IPS-15b (cell line): ENCODE data around the gene MOK.

Experiments
- H3K27me3 ChIP-seq: one replicate; pipeline ENCODE4 v1.6.1; 2013; ENCODE audit warnings: low read length; ENCODE audit not compliant: control insufficient read depth, insufficient read depth
- H3K36me3 ChIP-seq: one replicate; pipeline ENCODE4 v1.6.1; 2013; ENCODE audit warnings: low read length; ENCODE audit not compliant: control insufficient read depth, insufficient read depth
- H3K4me1 ChIP-seq: one replicate; pipeline ENCODE4 v1.6.1; 2013; ENCODE audit warnings: mild to moderate bottlenecking, low read length; ENCODE audit not compliant: control insufficient read depth, insufficient read depth
- H3K4me3 ChIP-seq: one replicate; pipeline ENCODE4 v1.5.1; 2013; ENCODE audit warnings: low read depth, low read length
- H3K9ac ChIP-seq: one replicate; pipeline ENCODE4 v1.6.1; 2013; ENCODE audit warnings: low read depth, mild to moderate bottlenecking, low read length
- H3K9me3 ChIP-seq: one replicate; pipeline ENCODE4 v1.6.1; 2013; ENCODE audit warnings: mild to moderate bottlenecking, low read length; ENCODE audit not compliant: control insufficient read depth, insufficient read depth

The MOK gene

DNA sequence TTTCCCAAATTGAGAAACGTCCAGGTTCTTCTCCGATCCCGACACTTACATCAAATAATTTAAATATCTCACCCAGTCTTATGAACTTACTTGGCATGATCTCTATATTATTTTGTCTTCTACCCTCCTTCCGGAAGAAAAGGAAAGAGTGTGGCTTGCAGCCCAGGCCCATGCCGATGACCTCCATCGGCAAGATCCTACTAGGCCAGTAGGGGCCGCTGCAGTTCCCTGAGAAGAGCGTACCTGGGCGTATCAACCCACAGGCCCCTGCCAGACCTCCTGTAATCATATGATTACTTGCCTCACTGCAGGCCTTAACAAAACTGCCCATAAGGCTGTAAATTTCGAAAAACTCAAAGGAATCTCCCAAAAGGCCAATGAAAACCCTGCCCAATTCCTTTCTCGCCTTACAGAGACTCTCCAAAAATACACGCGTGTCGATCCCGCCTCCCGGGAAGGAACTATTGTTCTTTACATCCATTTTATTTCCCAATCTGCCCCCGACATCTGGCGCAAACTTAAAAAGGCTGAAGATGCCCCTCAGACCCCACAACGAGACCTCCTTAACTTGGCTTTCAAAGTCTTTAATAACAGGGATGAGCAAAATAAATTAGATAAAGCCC, 69.6 kb downstream of the MOK start:
- Histone ChIP-seq H3K9me3 (no peaks in the 10 kb centered on the region), H3K27me3 (no peaks in the 10 kb centered on the region), H3K36me3 (no peaks in the 10 kb centered on the region), H3K4me3 (no peak overlapping the region), H3K9ac (no peak overlapping the region), H3K4me1 (peaks cover 7% of the 10 kb centered on the region)

DNA sequence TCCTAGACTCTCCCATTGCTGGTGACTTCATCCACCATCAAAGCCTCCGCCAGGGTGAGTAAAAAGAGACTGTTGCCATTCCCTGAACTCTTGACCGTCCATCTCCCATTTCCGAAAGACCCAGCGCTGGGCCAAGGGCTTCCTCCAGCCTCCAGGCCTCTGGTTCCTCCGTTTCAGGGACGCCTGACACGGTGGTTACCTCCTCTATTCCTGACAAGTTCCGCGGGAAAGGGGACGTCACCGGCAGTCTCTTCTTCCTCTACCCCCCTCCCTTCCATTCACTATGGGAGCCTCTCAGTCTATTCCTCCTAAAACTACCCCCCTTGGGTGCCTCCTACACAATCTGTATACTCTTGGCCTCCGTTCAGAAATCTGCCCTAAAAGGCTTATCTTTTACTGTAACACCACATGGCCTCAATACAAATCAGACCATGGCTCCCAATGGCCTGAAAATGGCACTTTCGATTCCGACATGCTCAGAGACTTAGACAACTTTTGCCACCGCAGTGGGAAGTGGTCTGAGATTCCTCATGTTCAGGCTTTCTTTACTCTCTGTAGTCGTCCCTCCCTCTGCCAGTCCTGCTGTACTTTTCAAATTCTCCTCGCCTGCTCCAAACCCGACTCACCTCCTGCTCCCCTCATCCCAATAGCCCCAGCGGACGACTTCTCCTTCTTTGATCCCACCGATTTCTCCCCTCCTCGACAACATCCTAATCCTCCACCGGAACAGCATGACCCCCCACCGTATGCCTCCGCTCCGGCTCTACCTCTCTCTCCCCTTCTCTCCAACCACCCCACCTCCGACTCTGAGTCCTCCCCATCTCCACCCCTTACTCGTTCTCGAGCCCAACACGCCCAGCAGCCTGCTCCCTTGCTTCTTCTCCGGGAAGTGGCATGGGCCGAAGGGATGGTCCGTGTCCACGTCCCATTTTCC, 70.4 kb downstream of the MOK start:
- Histone ChIP-seq H3K9me3 (no peaks in the 10 kb centered on the region), H3K4me1 (peaks cover 7% of the 10 kb centered on the region), H3K9ac (no peak overlapping the region), H3K4me3 (no peak overlapping the region), H3K27me3 (no peaks in the 10 kb centered on the region), H3K36me3 (no peaks in the 10 kb centered on the region)

DNA sequence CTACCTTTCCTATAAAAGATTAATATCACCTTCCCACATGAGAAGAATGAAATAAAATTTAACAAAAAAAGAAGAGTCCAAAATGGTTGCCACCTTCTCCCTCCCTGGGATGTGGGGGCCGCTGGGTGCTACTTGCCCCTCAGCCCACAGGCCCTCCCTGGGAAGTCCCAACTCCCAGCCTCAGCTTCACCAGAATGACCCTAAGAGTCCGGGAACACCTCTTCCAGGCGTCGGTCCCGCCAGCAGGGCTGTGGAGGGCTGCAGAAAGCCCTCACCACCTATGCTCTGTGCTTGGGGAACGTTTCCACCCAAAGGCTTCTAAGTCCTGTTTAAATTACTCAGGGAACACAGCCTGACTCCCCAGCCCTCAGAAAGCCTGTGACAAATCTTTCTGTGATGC, 71.9 kb downstream of the MOK start:
- Histone ChIP-seq H3K9ac (no peak overlapping the region), H3K27me3 (no peaks in the 10 kb centered on the region), H3K36me3 (no peaks in the 10 kb centered on the region), H3K9me3 (no peaks in the 10 kb centered on the region), H3K4me1 (peaks cover 7% of the 10 kb centered on the region), H3K4me3 (no peak overlapping the region)

DNA sequence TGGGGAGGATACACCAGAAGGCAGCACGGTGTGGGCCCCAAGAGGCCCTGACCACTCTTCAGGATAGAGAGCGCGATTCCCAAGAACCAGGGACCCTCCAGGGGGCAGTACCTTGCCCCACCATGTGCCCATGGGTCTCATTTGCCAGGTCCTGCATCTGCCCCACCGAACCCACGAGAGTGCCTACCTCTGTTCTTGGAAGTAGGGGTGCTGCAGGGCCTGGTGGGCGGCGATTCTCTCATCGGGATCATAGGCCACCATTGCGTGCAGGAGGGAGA, 72.7 kb downstream of the MOK start:
- peaks cover 7% of the 10 kb centered on the region for H3K4me1 ChIP-seq
- H3K4me3 ChIP-seq, result no peak overlapping the region
- H3K27me3 ChIP-seq, result no peaks in the 10 kb centered on the region
- no peak overlapping the region for H3K9ac ChIP-seq
- no peaks in the 10 kb centered on the region for H3K9me3 ChIP-seq
- no peaks in the 10 kb centered on the region for H3K36me3 ChIP-seq

DNA sequence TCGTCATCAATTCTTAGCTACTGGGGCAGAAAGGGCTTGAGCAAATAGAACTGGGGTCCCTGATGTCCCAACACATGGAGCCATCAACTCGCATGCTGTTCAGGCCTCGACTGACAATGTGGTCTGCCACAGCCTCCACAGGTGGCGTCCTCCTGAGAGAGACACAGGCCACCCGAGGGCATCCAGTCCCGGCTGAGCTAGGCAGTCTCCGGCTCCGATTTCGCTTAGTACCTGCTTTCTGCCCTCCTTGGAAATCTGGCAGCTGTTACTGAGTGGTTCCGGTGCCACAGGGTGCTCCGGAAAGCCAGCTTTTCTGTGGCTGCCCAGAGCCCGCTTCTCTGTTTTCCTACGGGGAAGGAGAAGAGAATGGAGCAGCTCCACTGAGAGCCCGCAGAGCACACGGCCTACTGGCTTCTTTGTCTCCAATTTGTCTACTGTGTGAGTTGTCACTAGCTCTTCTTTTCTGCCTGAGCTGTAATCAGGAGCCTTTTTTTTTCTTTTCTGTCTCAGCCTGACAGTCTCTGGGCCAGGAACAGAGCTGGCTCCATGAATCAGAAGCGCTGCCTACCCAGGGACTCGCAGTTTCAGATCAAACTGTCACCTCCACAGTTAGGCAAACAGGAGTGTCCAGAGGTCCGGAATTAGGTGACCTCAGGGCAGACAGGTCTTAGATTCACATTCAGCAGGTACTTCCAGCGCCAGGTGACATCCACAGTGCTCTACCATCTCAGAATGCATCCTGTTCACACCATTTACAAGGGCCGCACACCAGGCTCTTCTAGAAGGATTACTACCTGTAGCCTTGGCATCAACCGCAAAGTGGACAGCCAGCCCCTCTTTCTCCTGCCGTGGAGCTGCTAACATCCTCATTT, 73.3 kb downstream of the MOK start:
- H3K9me3 ChIP-seq, result no peaks in the 10 kb centered on the region
- no peak overlapping the region for H3K9ac ChIP-seq
- no peak overlapping the region for H3K4me3 ChIP-seq
- no peaks in the 10 kb centered on the region for H3K27me3 ChIP-seq
- H3K36me3 ChIP-seq, result no peaks in the 10 kb centered on the region
- peaks cover 7% of the 10 kb centered on the region for H3K4me1 ChIP-seq

DNA sequence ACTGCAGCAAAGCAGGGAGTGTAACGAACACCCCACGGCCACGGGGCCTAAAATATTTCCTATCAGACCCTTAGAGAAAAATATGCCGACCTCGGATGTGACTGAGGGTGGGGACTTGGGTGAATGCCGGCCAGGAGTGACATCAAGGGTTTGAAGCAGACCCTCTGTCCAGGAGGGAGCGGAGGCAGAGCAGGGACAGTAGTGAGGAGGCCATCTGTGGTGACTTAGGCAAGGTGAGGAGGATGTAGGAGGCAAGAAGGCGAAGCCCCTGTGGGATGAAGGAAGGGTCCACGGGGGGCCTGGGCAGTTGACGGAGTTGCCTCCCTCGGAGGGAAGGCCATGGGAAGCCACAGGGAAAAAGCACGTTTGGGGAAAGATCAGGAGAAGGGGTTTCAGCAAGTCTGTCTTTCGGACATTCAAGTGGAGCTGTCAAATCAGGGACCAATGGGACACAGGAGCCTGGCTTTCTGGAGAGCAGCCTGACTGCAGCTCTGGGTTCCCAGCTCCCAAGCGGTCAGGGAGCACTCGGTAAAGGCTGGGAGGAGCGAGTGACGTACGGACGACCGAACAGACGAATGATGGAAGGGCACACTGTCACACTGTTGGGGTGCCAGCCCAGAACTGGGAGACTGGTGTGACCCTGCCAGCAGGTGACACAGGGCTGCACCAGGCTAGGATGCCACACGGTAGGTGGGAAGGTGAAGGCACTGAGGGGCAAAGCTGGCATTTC, 74.3 kb downstream of the MOK start:
- H3K9me3 ChIP-seq, result no peaks in the 10 kb centered on the region
- no peaks in the 10 kb centered on the region for H3K27me3 ChIP-seq
- H3K4me1 ChIP-seq, result no peaks in the 10 kb centered on the region

DNA sequence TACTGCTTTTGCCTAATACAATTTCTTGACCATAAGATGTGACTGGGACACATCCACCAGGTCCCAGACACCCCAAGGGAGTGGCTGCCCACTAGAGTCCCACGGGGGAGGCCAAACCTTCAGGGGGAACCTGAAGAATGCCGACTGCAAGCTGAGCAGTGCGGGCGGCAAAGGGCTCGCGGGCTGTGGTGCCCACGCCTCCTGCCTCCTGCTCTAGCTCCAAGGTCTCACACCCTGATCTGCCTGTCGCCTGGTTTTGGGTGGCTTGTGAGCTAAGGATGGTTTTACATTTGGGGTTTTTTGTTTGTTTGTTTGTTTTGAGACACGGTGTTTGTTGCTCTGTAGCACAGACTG, 75.2 kb downstream of the MOK start:
- Histone ChIP-seq H3K9ac (no peak overlapping the region), H3K36me3 (peaks cover 2% of the 10 kb centered on the region), H3K4me1 (no peaks in the 10 kb centered on the region), H3K9me3 (no peaks in the 10 kb centered on the region), H3K27me3 (no peaks in the 10 kb centered on the region), H3K4me3 (no peak overlapping the region)

More for the DNA sequence above, 74.3 kb downstream of the MOK start:
- Histone ChIP-seq H3K4me3 (no peak overlapping the region), H3K36me3 (peaks cover 2% of the 10 kb centered on the region), H3K9ac (no peak overlapping the region)

DNA sequence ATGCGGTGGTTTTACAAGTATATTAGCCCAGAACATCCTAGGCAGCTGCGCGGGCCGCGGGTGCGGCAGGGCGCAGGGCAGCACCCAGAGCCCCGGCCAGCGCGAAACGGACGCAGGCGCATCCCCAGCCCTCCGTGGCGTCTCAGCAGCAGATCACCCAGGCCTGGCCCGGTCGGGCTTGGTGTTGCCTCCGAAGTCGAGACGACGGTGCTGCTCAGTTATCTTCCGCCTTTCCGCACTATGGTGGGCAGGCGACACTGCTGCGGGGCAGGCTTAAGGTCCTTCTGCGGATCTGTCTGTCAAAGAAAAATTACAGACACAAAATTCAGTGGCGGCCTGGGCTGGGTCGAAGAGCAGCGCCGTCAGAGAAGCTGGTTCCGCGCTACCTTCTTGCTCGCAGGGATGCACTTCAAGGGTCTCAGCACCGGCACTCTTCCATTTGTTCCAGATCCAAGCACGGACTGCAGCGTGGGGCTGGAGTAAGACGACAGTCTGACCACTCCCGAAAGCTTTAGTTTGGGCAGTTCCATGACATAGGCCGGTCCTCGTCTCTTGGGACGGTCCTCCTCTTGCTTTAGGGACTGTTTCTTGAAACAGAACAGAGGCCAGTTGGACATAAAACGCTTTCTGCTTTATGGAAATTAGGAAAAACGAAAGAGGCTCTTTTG, 75.8 kb downstream of the MOK start:
- no peaks in the 10 kb centered on the region for H3K27me3 ChIP-seq
- no peaks in the 10 kb centered on the region for H3K9me3 ChIP-seq
- H3K36me3 ChIP-seq, result peaks cover 2% of the 10 kb centered on the region
- no peak overlapping the region for H3K9ac ChIP-seq
- H3K4me3 ChIP-seq, result no peak overlapping the region
- no peaks in the 10 kb centered on the region for H3K4me1 ChIP-seq

DNA sequence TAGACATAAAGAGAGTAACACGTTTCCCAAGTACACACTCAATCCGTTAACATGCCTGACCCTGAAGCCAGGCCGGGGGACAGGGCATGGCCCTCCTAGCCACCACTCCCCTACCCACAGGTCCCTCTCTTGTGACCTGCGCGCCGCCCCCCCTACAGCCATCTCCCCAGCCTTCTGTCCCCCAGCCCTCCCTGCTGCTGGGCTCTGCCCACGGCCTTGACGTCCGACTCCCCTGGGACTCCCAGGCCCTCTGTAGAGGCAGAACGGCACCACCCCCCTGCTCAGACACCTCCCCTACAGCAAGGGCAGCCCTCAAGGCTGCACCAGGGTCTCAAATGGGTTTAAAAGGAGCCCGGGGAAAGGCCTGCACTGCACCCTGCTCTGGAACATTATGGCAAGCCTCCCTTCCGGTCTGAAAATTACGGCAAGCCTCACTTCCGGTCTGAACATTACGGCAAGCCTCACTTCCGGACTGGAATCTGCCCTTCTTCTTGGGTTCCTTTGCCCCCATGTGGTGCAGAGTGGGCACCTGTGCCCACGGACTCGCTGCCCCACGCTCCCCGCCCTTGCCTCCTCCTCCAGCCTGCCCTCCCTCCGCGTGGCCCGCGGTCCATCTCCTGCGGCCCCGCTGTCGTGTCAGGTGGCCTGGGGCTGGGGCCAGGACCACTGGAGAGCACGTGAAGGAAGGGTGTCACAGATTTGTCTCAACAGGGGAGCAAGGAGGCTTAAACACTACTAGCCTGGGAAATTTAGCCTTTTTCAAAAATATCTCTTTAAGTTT, 77.6 kb downstream of the MOK start:
- Histone ChIP-seq H3K9ac (no peak overlapping the region), H3K36me3 (peaks cover 2% of the 10 kb centered on the region), H3K9me3 (no peaks in the 10 kb centered on the region), H3K4me1 (peaks cover under 1% of the 10 kb centered on the region), H3K27me3 (no peaks in the 10 kb centered on the region), H3K4me3 (no peak overlapping the region)

DNA sequence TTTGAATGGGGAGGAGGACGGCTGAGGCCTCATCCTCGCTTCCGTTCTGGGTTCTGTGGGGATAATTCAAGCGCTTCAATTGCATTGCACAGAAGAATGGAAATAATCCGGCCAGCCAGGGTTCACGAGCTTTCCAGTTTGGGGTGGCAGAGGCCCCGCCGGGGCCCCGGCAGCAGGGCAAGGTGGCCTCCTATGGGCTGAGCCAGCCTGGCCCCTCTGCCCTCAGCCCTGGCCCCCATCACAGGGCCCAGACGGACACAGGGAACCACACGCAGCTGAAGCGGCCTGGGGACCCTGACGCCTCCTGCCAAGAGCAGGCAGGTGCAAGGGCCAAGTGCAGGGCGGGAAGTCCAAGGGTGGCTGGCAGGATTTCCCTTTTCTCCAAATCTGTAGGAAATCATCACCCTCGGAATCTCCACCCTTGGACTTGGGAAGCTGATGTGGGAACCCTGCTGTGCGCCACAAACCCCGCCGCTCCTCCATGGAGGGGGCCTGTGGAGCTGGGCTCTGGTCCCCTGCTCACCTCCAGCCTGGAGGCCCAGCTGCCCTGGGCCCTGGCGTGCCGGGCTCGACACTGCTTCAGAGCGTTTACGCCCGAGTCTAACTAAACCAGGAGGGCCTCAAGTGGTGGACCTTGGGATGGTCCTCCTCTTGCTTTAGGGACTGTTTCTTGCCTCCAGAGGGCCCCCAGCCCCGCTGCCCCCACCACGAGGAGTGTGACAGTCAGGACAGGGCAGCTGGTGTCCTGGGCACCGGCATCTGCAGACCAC, 78.4 kb downstream of the MOK start:
- no peak overlapping the region for H3K4me3 ChIP-seq

More for the DNA sequence above, 78.4 kb downstream of the MOK start:
- no peaks in the 10 kb centered on the region for H3K27me3 ChIP-seq
- peaks cover 2% of the 10 kb centered on the region for H3K36me3 ChIP-seq
- H3K9ac ChIP-seq, result no peak overlapping the region
- H3K4me1 ChIP-seq, result peaks cover 6% of the 10 kb centered on the region
- H3K9me3 ChIP-seq, result no peaks in the 10 kb centered on the region
